ENCODE results near the gene DOK7. TPM values are rescaled to one million over a fixed set of nuclear protein-coding genes. Genes with fewer than 3 reads are reported as not detected.

DOK7 gene, protein sequence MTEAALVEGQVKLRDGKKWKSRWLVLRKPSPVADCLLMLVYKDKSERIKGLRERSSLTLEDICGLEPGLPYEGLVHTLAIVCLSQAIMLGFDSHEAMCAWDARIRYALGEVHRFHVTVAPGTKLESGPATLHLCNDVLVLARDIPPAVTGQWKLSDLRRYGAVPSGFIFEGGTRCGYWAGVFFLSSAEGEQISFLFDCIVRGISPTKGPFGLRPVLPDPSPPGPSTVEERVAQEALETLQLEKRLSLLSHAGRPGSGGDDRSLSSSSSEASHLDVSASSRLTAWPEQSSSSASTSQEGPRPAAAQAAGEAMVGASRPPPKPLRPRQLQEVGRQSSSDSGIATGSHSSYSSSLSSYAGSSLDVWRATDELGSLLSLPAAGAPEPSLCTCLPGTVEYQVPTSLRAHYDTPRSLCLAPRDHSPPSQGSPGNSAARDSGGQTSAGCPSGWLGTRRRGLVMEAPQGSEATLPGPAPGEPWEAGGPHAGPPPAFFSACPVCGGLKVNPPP
- 0.19 to 0.82 TPM (median 0.48 TPM) in 5 replicates for total RNA-seq (2022; extraction: Qiagen RNA extraction)

GRCh38 chr4:3462790-3463415 is at the start of gene DOK7:
Gene DOK7, plus strand, starts transcription at chr4:3463306. Its CDS starts 70 bp downstream, at chr4:3463376.

GRCh38 chr4:3441501-3442459 is 21.3 kb upstream of the DOK7 start, which contains the start of gene HGFAC:
Gene HGFAC, plus strand, starts transcription at chr4:3441968. Its CDS starts 34 bp downstream, at chr4:3442002.

GRCh38 chr4:3531879-3532750 is 69.0 kb downstream of the DOK7 start, which contains the start of gene LRPAP1:
Gene LRPAP1, minus strand, starts transcription at chr4:3532422. Its CDS starts 10 bp downstream, at chr4:3532412.

Other genes with a start within 250 kb of the DOK7 start
- gene MSANTD1, start 214.1 kb upstream of the DOK7 start, total RNA-seq (2022; extraction: Qiagen RNA extraction): 0.08 to 0.20 TPM (median 0.12 TPM) in 5 replicates
- 10.0 to 13.4 TPM (median 12.4 TPM) in 5 replicates for gene RGS12, start 170.3 kb upstream of the DOK7 start, total RNA-seq (2022; extraction: Qiagen RNA extraction)
- 0.07 to 0.31 TPM (median 0.19 TPM) in 5 replicates for gene HGFAC, start 21.3 kb upstream of the DOK7 start, total RNA-seq (2022; extraction: Qiagen RNA extraction)
- gene LRPAP1, start 69.1 kb downstream of the DOK7 start, total RNA-seq (2022; extraction: Qiagen RNA extraction): 108 to 137 TPM (median 128 TPM) in 5 replicates

Data from A549 treated with Mapracorat at 1 μM for 4 hours (cell line).